Activated T-cell treated with anti-CD3 and anti-CD28 coated beads, Interleukin-2, amount 50 U/mL, for 24 hours (primary cell): ENCODE data around the gene SNCB.

Source experiments
- DNase-seq: peaks from one replicate; pipeline ENCODE4 v3.0.0-alpha.2; 2020
- H3K27ac Mint-ChIP-seq: 2 replicates; pipeline ENCODE4 v1.8.0; 2020; ENCODE audit warnings: mild to moderate bottlenecking, mixed read lengths
- H3K27me3 Mint-ChIP-seq: 2 replicates; pipeline ENCODE4 v1.8.0; 2020; ENCODE audit warnings: mixed read lengths
- H3K36me3 Mint-ChIP-seq: 2 replicates; pipeline ENCODE4 v1.8.0; 2020; ENCODE audit warnings: low read depth, mixed read lengths
- H3K4me1 Mint-ChIP-seq: 2 replicates; pipeline ENCODE4 v1.8.0; 2020; ENCODE audit warnings: low read depth, mixed read lengths
- H3K4me3 Mint-ChIP-seq: 2 replicates; pipeline ENCODE4 v1.8.0; 2020; ENCODE audit warnings: mild to moderate bottlenecking, moderate library complexity, mixed read lengths
- H3K9me3 Mint-ChIP-seq: 2 replicates; pipeline ENCODE4 v1.8.0; 2020; ENCODE audit warnings: mixed read lengths

Gene SNCB

DNA sequence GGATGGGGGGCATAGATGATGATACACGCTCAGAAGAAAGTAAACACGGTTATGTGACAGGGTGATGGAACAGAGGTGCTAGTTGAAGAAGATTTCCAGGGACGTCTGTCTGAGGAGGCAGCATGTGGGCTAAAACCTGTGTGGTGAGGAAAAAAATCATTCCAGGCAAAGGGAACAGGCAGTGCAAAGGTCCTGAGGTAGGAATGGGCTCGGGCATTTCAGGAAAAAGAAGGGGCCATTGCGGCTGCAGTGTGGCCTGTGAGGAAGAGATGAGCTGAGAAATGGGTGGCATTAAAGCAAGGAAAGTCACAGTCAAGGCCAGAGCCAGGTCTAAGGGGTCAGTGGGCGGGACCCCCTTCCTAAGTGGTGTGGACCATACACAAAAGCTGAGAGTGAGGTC lies 35.2 kb upstream of the SNCB start:
- no peaks in the 10 kb centered on the region for H3K9me3 Mint-ChIP-seq
- H3K27me3 Mint-ChIP-seq = peaks cover 17% of the 10 kb centered on the region
- H3K36me3 Mint-ChIP-seq = no peaks in the 10 kb centered on the region
- peaks cover 5% of the 10 kb centered on the region for H3K4me1 Mint-ChIP-seq
- H3K27ac Mint-ChIP-seq = no peak overlapping the region
- DNase-seq = no peak
- no peak overlapping the region for H3K4me3 Mint-ChIP-seq

DNA sequence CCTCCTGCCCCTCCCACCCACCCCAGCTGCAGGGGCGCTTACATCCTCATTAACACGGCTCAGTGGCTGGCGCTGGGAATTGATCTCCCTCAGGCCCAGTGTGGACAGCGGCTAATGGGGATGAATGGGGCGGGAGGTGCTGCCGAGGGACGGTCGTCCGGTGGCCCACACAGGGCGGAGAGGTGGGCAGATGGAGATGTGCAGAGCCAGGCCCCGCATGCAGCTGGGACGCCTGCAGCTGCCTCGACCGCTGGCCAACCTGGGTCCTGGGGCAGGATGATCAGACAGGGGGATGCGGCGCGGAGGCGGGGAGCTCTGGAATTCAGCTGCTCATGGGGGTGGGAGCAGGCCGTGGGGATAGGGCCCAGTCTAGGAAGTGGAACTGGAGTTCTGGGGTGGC lies 34.6 kb upstream of the SNCB start:
- Mint-ChIP-seq H3K9me3 (no peaks in the 10 kb centered on the region), H3K36me3 (no peaks in the 10 kb centered on the region), H3K27me3 (peaks cover 17% of the 10 kb centered on the region), H3K4me1 (peaks cover 10% of the 10 kb centered on the region), H3K27ac (no peak overlapping the region), H3K4me3 (no peak overlapping the region)
- DNase-seq = no peak

DNA sequence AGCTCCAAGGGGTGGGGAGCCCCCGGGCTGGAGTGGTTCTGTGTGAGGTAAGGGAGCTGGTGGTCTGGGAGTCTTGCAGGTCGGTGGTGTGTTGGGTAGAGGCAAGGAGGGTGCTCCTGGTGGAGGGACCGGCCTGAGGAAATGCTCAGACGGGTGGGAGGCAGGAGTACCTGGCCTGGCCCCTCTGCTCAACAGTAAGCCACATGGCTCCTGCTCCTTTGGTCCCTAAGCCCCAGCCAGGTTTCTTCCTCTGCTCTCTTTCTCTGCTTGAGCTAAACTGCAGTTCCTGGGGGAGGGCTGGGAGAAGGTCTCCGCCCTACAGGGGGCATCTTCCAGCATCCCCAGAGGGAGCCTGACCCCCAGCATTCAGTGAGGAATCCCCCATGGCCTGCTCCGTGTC lies 34.1 kb upstream of the SNCB start:
- no peaks in the 10 kb centered on the region for H3K9me3 Mint-ChIP-seq
- H3K4me3 Mint-ChIP-seq = no peak overlapping the region
- peaks cover 17% of the 10 kb centered on the region for H3K27me3 Mint-ChIP-seq
- H3K27ac Mint-ChIP-seq = no peak overlapping the region
- H3K4me1 Mint-ChIP-seq = peaks cover 10% of the 10 kb centered on the region
- no peak for DNase-seq
- H3K36me3 Mint-ChIP-seq = no peaks in the 10 kb centered on the region

DNA sequence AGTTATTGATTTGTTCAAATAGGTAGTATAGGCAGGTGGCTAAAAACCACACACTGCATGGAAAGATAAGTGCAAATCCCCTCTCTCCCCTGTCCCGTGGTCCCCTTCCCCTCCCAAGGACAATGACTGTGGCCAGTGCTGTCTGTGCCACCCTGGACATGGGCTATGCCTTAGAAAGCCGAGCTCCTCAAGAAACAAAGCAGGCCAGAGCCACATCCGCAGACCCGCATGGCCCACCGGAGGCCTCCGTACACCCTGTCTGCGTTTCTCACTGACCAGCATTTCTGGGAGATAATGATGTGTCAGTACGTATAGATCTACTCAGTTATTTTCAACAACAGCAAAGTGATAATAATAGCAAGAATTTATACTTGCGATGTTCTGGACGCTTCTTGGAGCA lies 33.2 kb upstream of the SNCB start:
- Mint-ChIP-seq H3K27me3 (peaks cover 17% of the 10 kb centered on the region), H3K4me1 (peaks cover 19% of the 10 kb centered on the region), H3K4me3 (no peak overlapping the region), H3K9me3 (no peaks in the 10 kb centered on the region), H3K27ac (no peak overlapping the region), H3K36me3 (no peaks in the 10 kb centered on the region)
- no peak for DNase-seq

DNA sequence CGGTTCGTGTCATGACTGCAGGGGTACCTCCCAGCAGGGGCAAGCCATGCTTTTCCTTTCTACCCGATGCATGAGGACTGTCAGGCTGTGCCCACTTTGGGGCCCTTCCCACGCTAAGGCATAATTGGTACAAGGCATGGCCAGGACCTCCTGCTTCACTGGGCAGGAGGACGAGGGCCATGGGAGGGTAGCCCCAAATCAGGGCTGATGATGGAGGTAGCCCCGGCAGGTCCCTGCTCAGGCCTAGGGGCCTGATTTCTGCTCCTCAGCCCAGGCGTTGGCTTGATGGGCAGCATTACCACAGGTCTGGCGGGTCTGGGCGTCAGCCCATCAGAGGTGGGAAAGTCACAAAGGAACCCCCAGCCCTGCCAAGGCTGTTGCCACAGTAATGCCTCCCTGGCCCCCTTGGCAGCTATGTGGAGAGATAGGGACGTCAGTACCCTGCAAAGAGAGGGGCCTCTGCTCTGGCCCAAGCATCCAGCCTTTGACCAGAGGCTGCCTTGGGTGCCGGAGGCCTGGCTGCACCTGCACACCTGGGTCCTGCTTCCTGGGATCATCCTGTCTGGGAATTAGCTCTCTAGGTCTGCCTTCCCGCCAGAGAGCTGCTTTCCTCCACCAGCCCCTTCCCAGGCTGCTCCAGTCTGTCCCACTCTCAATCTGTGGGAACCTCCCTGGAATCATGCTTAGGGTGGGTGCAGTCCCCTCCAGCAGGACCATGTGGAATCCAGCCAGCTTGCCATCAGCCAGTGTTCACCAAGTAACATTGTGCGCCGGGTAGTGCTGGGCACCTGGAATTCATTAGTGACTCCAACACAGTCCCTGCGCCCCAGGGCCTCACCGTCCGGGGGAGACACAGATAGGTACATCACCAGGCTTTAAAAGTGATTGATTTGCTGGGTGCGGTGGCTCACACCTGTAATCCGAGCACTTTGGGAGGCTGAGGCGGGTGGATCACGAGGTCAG lies 32.3 kb upstream of the SNCB start:
- no peak overlapping the region for H3K27ac Mint-ChIP-seq
- peaks cover 17% of the 10 kb centered on the region for H3K27me3 Mint-ChIP-seq
- no peak for DNase-seq
- H3K4me3 Mint-ChIP-seq = no peak overlapping the region
- peaks cover 7% of the 10 kb centered on the region for H3K36me3 Mint-ChIP-seq
- peaks cover 29% of the 10 kb centered on the region for H3K4me1 Mint-ChIP-seq
- no peaks in the 10 kb centered on the region for H3K9me3 Mint-ChIP-seq

DNA sequence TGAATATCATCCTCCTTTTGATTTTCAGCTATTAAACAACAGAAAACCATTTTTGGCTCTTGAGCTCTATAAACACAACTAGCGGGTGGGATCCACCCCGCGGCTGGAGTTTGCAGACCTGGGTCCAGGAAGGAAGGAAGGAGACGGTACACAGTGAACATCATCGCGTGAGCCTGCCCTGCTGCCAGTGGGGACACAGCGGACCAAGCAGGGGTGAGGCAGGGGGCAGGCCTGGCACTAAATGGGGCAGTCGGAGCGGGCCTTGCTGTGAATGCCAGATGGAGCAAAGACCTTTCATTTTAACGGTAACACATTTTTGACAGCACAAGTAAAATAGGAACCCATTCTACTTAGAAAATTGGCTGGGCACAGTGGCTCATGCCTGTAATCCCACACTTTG lies 31.3 kb upstream of the SNCB start:
- no peak overlapping the region for H3K27ac Mint-ChIP-seq
- no peak for DNase-seq
- peaks cover 17% of the 10 kb centered on the region for H3K36me3 Mint-ChIP-seq
- no peak overlapping the region for H3K4me3 Mint-ChIP-seq
- no peaks in the 10 kb centered on the region for H3K9me3 Mint-ChIP-seq
- H3K4me1 Mint-ChIP-seq = peaks cover 29% of the 10 kb centered on the region
- peaks cover 17% of the 10 kb centered on the region for H3K27me3 Mint-ChIP-seq

DNA sequence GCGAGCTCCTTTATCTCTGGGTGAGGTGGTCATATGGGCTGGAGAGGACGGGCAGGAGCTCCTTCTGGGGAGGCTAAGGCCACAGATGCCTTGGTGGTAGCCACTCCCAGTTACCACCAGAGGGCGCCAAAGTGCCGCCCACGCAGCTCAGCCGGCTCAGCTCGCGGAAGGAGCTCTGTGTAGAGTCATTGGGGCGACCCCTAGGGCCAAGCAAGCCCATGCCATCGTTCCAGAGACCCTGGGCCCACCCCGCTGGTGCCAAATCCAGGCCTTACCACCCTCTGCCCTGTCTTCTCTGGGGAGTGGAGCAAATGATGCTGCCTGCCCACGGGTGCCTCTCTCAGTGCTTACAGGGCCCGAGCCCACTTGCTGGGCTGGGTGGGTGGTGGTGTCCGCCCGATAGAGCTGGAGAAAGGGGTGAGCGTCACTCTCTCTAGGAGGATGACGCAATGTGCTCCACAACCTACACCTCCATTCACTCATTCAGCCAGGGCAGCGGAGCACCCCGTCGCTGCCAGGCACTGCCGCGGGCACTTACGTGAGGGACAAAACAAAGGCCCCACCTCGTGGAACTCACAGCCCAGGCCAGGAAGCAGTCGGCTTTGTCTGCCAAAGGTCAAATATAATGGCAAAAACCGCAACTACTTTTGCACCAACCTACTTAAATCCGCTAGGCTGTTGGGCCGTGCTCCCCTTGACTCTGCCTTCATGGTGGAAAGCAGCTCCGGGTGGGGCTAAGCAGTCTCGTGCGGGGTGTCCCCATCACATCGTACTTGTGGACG lies 30.7 kb upstream of the SNCB start:
- Mint-ChIP-seq H3K4me3 (no peak overlapping the region), H3K36me3 (peaks cover 22% of the 10 kb centered on the region), H3K27ac (no peak overlapping the region), H3K27me3 (peaks cover 17% of the 10 kb centered on the region), H3K4me1 (peaks cover 29% of the 10 kb centered on the region), H3K9me3 (no peaks in the 10 kb centered on the region)
- DNase-seq = peak; percentile 88

DNA sequence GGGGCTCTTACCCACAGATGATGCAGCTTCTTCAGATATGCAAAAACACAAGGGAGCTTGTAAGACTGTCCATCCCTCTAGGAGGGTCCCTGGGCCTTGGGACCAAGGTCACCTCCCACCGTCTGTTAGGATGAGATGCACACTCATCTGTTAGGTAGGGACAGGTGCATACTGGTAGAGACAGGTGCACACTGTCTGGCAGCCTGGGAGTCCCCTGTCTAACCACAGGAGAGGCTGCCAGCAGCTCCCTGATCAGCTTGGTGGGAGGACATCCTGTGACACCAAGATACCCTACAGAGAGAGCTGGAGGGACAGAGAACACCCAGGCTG lies 30.2 kb upstream of the SNCB start:
- Mint-ChIP-seq H3K4me3 (no peak overlapping the region), H3K27ac (no peak overlapping the region), H3K9me3 (no peaks in the 10 kb centered on the region), H3K27me3 (peaks cover 17% of the 10 kb centered on the region), H3K4me1 (peaks cover 29% of the 10 kb centered on the region), H3K36me3 (peaks cover 24% of the 10 kb centered on the region)
- DNase-seq = no peak

DNA sequence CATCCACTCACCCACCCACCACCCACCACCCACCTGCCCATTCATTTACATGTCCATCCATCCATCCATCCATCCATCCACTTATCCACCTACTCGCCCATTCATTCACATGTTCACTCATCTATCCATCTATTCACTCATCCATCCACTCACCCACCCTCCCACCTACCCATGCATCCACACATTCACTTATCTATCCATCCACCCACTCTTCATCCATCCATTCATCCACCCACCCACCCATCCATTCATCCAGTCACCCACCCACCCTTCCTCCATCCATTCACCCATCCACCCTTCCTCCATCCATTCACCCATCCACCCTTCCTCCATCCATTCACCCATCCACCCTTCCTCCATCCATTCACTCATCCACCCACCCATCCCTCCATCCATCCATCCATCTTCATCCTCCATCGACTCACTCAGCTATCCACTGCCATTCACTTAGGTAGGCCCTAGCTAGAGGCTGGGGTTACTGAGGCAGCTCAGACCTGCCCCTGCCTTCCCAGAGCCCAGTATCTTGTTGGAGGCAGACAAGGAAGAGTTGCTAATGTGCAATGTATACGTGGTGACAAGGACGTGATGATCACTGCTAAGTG lies 29.6 kb upstream of the SNCB start:
- Mint-ChIP-seq H3K36me3 (peaks cover 29% of the 10 kb centered on the region), H3K27ac (no peak overlapping the region), H3K4me3 (no peak overlapping the region), H3K4me1 (peaks cover 34% of the 10 kb centered on the region), H3K9me3 (no peaks in the 10 kb centered on the region), H3K27me3 (peaks cover 17% of the 10 kb centered on the region)
- no peak for DNase-seq

DNA sequence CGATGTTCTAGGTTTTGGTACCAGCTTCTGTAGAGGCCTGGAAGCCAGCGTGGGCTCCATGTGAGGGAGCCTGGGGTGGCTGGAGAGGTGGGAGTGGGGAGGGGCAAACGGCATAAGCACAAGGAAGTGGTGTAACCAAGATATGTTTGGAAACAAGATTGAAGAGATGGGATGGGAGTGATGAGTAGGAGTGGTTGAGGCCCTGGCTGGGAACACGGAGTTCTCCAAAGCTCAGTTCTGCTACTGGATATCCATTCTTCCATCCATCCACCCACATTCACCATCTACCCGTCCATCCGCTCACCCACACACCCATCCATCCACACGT lies 29.1 kb upstream of the SNCB start:
- H3K4me3 Mint-ChIP-seq = no peak overlapping the region
- H3K36me3 Mint-ChIP-seq = peaks cover 30% of the 10 kb centered on the region
- peaks cover 17% of the 10 kb centered on the region for H3K27me3 Mint-ChIP-seq
- no peak overlapping the region for H3K27ac Mint-ChIP-seq
- no peak for DNase-seq
- H3K9me3 Mint-ChIP-seq = no peaks in the 10 kb centered on the region
- H3K4me1 Mint-ChIP-seq = peaks cover 36% of the 10 kb centered on the region

DNA sequence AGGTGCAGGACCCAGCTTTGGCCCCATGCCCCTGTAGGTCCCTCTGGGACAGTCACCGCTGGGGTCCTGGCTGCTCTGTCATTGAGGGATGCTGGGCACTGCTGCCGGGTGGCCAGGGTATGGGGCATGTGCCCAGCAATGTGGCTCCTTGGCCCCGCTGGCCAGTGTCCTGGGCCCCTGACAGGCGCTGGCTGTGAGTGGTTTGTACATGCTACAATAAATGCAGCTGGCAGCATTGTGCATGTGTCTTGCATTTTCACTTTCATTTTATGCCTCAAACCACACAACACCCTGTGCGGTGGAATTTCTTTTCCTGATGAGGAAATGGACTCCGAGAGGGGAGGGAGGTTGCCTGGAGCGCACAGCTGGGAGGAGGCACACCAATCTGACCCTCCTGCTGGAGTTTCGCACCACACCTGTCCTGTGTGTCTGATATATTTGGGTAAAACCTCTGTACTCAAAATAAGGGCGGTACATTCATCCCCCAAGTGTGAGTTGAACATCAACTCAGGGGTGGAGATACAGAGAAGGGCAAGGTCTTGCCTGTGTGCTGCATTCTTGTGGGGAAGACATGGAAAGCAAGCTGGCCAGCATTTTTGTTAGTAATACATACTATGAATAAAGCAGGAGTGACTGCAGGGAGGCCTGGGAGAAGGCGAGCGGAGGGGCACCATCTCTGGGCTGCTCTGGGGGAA lies 28.6 kb upstream of the SNCB start:
- no peak for DNase-seq
- H3K4me3 Mint-ChIP-seq = peak overlapping the region; percentile 14
- H3K27ac Mint-ChIP-seq = peak overlapping the region; percentile 29
- H3K9me3 Mint-ChIP-seq = no peaks in the 10 kb centered on the region
- peaks cover 41% of the 10 kb centered on the region for H3K4me1 Mint-ChIP-seq
- peaks cover 30% of the 10 kb centered on the region for H3K36me3 Mint-ChIP-seq
- H3K27me3 Mint-ChIP-seq = peaks cover 12% of the 10 kb centered on the region

DNA sequence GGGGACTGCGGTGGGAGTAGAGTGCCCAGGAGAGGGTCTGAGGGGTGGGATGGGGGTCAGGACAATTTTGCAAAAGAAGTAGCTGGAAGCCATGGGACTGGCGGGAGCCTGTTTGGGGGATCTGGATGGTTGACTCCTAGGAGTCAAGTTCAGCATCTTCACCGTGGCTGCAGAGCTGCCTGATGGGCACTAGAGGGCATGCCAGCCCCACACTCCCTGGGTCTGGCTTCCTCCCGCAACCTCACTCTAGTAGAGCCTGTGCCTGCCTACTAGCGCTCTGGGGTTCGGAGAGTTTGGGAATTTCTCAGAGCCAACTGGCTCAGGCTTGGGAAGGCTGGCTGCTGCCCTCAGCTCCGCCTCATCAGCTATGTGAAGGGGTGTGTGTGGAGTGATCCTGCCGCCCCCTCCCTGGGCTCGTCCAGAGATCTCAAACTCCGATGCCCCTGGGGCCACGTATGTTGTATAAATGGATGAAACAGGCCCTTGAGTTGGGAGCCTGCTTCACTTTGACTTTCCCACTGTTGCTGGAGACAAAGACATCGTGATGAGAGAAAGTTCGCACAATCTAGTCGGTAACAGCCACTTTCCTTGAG lies 27.8 kb upstream of the SNCB start:
- Mint-ChIP-seq H3K27me3 (peaks cover 4% of the 10 kb centered on the region), H3K9me3 (no peaks in the 10 kb centered on the region), H3K4me1 (peaks cover 50% of the 10 kb centered on the region), H3K4me3 (no peak overlapping the region), H3K36me3 (peaks cover 38% of the 10 kb centered on the region), H3K27ac (peak overlapping the region; percentile 29)
- DNase-seq = peak; percentile 79

DNA sequence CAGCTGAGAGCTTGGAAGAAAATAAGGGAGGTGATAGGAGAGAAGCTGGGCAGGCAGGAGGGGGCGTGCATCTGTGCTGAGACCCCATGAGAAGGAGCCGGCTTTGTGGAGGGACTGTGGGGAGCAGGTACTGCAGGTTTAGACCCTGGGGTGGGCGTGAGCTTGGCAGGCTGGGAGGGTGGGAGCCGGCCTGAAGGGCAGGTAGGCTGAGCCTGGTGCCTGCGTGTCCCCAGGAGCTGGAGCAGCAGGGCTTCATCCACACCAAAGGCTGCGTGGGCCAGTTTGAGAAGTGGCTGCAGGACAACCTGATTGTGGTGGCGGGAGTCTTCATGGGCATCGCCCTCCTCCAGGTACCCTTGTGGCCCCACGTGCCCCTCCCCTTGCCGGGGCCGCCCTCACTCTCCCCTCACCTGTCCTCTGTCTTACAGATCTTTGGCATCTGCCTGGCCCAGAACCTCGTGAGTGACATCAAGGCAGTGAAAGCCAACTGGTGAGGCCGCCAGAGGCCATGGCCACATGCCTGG lies 26.2 kb upstream of the SNCB start:
- no peaks in the 10 kb centered on the region for H3K9me3 Mint-ChIP-seq
- peaks cover 65% of the 10 kb centered on the region for H3K4me1 Mint-ChIP-seq
- H3K27me3 Mint-ChIP-seq = peaks cover under 1% of the 10 kb centered on the region
- no peak overlapping the region for H3K27ac Mint-ChIP-seq
- no peak overlapping the region for H3K4me3 Mint-ChIP-seq
- no peak for DNase-seq
- H3K36me3 Mint-ChIP-seq = peaks cover 46% of the 10 kb centered on the region

DNA sequence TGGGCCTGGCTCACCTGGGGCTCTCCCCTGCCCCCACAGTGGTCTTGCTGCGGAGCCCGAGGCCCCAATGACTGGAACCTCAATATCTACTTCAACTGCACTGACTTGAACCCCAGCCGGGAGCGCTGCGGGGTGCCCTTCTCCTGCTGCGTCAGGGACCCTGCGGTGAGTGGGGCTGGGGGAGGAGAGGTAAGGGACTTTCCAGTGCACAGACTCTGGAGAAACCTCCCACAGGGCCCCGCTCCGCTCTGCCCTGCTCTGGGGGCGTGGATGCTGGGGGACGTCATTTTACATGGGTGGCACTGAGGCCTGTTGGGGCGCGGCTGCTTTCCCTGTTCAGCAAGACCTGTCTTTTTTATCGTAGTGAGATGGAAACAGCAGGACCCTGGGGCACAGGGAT lies 24.5 kb upstream of the SNCB start:
- no peaks in the 10 kb centered on the region for H3K27me3 Mint-ChIP-seq
- no peak for DNase-seq
- H3K36me3 Mint-ChIP-seq = peaks cover 48% of the 10 kb centered on the region
- no peak overlapping the region for H3K27ac Mint-ChIP-seq
- H3K9me3 Mint-ChIP-seq = no peaks in the 10 kb centered on the region
- peaks cover 71% of the 10 kb centered on the region for H3K4me1 Mint-ChIP-seq
- no peak overlapping the region for H3K4me3 Mint-ChIP-seq
